Measurements from ENCODE around the gene MFSD12. TPM values are rescaled to one million over a fixed set of nuclear protein-coding genes. Genes with fewer than 3 reads are reported as not detected.
"Not testable (repeated sequence)": the region's sequence is repeated elsewhere in the genome, so short reads cannot be mapped to it uniquely, and the experiment has no call there.

MFSD12 gene
- total RNA-seq, 1 donor from 2014 or later, result 80.9 TPM

DNA sequence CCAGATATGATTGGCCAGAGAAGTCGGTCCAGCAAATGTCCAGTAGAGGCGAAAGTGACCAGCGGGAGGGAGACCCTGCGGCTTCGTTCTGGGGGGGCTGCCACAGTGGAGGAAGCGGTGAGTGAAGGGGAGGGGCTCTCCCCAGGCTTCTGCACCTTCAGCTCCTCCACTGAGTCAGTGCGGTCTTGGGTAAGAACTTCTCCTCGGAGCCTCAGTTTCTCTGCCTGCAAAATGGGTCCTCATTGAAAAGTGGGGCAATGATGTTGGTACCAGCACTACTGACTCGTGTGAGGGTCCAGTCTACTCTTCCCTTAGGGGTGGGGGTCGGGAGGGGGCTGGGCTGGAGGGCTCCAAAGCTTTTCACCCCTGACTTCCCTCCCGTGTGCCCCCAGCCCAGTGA, 32.1 kb upstream of the MFSD12 start:
- no peak overlapping the region for H3K4me3 Mint-ChIP-seq

DNA sequence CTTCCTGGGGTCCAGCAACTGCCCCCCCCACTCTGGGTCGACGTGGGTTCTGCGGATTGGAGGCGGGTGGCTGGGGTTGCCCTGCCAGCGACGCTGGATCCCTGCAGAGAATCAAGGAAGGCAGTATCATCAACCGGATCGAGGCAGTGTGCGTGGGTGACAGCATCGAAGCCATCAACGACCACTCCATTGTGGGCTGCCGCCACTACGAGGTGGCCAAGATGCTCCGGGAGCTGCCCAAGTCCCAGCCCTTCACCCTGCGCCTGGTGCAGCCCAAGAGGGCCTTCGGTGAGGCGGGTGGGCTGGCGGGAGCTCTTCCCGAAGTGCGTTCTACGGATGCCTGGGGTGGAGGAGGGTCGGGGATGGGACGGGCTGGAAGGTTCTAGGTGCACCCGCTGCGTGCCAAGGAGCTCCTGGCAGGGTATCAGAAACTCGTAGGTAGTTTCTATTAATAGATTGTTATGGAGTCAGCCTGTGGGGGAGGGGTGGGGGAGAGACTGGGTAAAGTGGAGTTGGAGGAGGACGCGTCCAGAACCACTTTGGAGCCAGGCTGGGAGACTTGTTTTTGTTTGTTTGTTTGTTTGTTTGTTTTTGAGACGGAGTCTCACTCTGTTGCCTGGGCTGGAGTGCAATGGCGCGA, 29.4 kb upstream of the MFSD12 start:
- Mint-ChIP-seq H3K36me3 (no peaks in the 10 kb centered on the region), H3K27ac (no peak overlapping the region), H3K9me3 (no peaks in the 10 kb centered on the region), H3K27me3 (peaks cover 43% of the 10 kb centered on the region), H3K4me3 (no peak overlapping the region), H3K4me1 (ENCODE audit: unreplicated experiment) (no peaks in the 10 kb centered on the region)
- DNase-seq (ENCODE audit: extremely low spot score, unreplicated experiment), result no peak
- TF ChIP-seq CTCF (conservative IDR thresholded peaks at IDR 0.05), result no peak

More for the DNA sequence above, 32.1 kb upstream of the MFSD12 start:
- Mint-ChIP-seq H3K27ac (no peak overlapping the region), H3K4me1 (ENCODE audit: unreplicated experiment) (no peaks in the 10 kb centered on the region), H3K9me3 (no peaks in the 10 kb centered on the region), H3K27me3 (peaks cover 40% of the 10 kb centered on the region), H3K36me3 (no peaks in the 10 kb centered on the region)
- no peak for DNase-seq (ENCODE audit: extremely low spot score, unreplicated experiment)
- TF ChIP-seq CTCF (conservative IDR thresholded peaks at IDR 0.05), result no peak

DNA sequence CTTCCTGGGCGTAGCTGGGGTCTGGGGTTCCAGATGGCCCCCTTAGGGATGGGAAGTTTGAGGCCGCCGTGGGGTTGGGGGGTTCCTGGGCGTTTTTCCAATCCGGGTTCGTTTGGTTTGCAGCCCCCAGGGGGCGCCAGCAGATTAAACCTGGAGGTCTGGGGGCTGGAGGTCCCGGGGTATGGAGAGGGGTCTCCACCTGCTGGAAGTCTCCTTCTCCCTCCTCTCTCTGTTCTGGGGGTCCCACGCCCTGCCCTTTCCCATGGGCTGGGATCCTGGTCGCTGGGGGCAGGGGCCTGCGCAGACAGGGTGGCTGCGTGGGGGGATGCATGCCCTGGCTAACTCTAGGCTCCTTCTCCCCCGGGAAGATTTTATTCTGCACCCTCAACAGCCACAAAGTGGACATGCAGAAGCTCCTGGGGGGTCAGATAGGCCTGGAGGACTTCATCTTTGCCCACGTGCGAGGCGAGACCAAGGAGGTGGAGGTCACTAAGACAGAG, 28.8 kb upstream of the MFSD12 start:
- H3K36me3 Mint-ChIP-seq, result no peaks in the 10 kb centered on the region
- no peak for DNase-seq (ENCODE audit: extremely low spot score, unreplicated experiment)
- H3K9me3 Mint-ChIP-seq, result no peaks in the 10 kb centered on the region
- TF ChIP-seq CTCF (conservative IDR thresholded peaks at IDR 0.05), result peak; percentile 75
- H3K27me3 Mint-ChIP-seq, result peaks cover 43% of the 10 kb centered on the region
- H3K4me1 Mint-ChIP-seq (ENCODE audit: unreplicated experiment), result no peaks in the 10 kb centered on the region
- H3K27ac Mint-ChIP-seq, result no peak overlapping the region
- H3K4me3 Mint-ChIP-seq, result no peak overlapping the region

GRCh38 chr19:3585301-3586126, 28.1 kb upstream of the MFSD12 start, which contains the start of gene GIPC3:
Gene GIPC3, plus strand, starts transcription at chr19:3585478. Its CDS starts 120 bp downstream, at chr19:3585598.
- no peak within 1 kb of the TSS for H3K27ac Mint-ChIP-seq
- no peaks in the 10 kb centered on the region for H3K4me1 Mint-ChIP-seq (ENCODE audit: unreplicated experiment)
- DNase-seq (ENCODE audit: extremely low spot score, unreplicated experiment), result no peak
- no peaks in the 10 kb centered on the region for H3K9me3 Mint-ChIP-seq
- TF ChIP-seq CTCF (conservative IDR thresholded peaks at IDR 0.05), result no peak
- H3K27me3 Mint-ChIP-seq, result peaks cover 44% of the 10 kb centered on the region
- H3K36me3 Mint-ChIP-seq, result no peaks in the 10 kb centered on the region
- no peak within 1 kb of the TSS for H3K4me3 Mint-ChIP-seq

DNA sequence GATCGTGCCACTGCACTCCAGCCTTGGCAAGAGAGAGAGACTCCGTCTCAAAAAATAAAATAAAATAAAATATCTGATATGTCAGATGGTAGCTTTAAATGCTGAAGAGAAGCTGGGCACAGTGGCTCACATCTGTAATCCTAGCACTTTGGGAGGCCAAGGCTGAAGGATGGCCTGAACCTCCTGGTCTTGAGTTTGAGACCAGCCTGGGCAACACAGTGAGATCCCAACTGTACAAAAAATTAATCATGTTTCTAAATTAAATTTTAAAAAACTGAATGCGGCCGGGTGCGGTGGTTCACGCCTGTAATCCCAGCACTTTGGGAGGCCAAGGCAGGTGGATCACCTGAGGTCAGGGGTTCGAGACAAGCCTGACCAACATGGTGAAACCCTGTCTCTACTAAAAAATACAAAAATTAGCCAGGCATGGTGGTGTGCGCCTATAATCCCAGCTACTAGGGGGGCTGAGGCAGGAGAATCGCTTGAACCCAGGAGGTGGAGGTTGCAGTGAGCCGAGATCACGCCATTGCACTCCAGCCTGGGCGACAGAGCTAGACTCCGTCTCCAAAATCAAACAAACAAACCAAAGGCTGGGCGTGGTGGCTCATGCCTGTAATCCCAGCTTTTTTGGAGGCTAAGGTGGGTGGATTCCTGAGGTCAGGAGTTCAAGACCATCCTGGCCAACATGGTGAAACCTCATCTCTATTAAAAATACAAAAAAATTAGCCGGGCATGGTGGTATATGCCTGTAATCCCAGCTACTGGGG, 26.8 kb upstream of the MFSD12 start:
- not testable (repeated sequence) for H3K9me3 Mint-ChIP-seq; H3K36me3 Mint-ChIP-seq; DNase-seq (ENCODE audit: extremely low spot score, unreplicated experiment); H3K4me3 Mint-ChIP-seq; H3K4me1 Mint-ChIP-seq (ENCODE audit: unreplicated experiment); H3K27ac Mint-ChIP-seq
- H3K27me3 Mint-ChIP-seq, result peaks cover 48% of the 10 kb centered on the region

- H3K4me3 Mint-ChIP-seq; H3K27ac Mint-ChIP-seq; DNase-seq (ENCODE audit: extremely low spot score, unreplicated experiment); H3K36me3 Mint-ChIP-seq; H3K4me1 Mint-ChIP-seq (ENCODE audit: unreplicated experiment); H3K9me3 Mint-ChIP-seq: not testable (repeated sequence)
- peaks cover 36% of the 10 kb centered on the region for H3K27me3 Mint-ChIP-seq
These were observed 24.4 kb upstream of the MFSD12 start for GRCh38 chr19:3581792-3582191.

Measured in type B pancreatic cell (in vitro differentiated cells).